GM21526 (cell line): ENCODE data around the gene FAM72A.
"Not testable (repeated sequence)": the region's sequence is repeated elsewhere in the genome, so short reads cannot be mapped to it uniquely, and the experiment has no call there.

Source experiments
- ATAC-seq: cut with Tn5 transposase; IDR thresholded peaks from one replicate; pipeline ENCODE4 v1.9.1; 2021; ENCODE audit warnings: moderate library complexity; ENCODE audit not compliant: unreplicated experiment, low FRiP score

Gene FAM72A

DNA sequence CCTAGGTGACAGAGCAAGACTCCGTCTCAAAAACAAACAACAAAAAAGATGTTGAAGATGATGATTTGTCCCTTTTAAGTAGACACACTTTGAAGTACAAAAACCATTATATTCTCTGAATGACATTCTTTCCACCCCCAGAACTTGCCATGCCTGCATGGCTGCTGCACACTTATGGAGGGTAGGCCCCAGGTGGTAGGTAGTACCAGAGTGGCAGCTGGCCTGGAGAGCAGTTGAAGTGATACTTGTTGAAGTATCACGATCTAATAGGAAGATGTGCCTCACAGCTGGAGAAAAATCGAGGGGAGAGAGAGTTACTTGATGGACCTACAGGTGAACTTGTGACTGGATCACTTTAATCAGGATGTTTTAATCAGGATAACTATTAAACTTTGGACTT is 15.6 kb upstream of the FAM72A start:
- ATAC-seq, result not testable (repeated sequence)

DNA sequence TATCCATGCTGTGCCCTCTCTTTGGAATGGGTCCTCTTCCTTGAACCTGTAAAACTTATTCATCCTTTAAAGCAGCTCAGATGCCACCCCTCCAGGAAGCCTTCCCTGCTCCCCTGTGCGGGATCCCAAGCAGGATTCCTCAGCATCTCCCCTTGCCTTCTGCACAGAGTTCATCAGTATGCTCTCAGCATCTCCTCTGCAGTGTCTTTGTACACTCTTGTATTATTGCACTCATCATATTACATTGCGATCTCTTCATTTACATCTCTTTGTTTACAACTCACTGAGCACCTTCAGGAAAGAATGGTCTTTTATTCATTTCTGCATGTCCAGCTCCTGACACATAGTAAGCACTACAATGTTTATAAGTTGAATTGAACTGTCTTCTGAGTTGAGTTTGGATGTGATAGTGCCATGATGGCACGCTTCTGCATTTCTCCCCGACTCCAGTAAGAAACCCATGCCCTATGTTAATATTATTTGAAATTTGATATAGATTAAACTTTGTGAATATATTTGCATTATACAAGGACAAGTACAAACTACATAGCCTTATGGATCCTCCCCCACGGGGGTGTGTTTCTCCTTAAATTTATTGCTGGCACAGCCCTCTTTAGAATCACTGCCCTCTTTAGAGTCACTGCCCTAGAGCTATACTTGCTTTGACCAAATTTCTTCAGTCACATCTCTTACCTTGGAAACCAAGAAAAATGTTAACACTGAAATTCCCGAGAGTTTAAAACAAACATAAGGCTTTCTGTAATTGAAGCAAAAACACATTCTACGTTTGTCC is 13.2 kb upstream of the FAM72A start:
- ATAC-seq, result not testable (repeated sequence)

- not testable (repeated sequence) for ATAC-seq
Measured at GRCh38 chr1:206210802-206211201, 8.2 kb upstream of the FAM72A start.

DNA sequence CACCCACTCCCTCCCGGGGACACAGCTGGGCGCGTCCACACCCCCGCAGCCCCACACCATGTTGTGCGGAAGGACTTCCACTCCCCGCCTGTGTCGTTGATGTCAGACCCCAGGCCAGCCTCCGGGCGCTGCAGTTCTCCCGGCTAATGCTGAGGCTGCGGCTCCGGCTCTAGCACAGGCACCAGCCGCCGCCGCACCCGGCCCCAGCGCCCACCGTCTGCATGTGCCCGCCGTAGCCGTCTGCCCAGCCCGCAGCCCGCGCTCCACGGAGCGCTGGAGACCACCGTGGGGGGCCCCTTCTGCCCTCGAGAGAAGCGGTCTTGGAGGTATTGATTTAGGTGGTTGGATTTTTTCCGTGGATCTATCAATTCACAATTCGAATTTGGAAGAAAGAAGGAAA is 2.9 kb upstream of the FAM72A start:
- not testable (repeated sequence) for ATAC-seq

DNA sequence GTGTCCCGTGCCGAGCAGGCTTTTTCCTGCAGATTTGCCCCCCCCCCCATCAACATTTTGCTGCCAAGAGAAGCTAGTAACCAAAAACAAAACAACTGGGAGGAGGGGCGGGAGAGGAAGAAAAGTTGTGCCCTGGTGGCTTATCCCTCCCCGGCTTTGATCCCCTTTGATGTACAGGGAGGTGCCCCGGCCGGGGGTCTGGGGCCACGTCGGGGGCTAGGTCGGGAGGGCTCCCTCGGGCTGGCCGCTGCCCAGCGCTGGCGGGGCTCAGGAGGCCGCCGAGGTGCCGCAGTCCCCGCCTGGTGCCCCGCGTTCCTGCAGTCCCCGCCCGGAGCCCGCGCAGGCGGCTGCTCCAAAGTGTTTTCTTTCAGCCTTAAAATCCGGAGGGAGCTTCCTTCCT is 2.2 kb upstream of the FAM72A start:
- not testable (repeated sequence) for ATAC-seq

DNA sequence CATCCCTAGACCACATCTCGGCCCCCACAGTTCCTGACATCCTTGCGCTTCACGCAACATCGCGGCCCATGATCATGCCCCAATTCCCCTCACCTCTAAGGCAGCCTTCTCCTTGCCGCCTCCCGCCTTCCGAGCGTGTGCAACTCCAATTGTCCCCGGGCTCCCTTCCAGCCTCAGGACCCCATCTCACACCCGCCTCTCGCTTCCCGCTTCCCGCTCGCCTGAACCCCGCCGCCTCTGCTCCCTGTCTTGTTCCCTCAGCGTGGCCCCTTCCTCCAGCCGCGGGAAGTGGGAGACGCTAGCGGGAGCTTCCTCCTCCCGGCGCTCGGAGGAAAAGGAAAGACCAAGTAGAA is 1.5 kb upstream of the FAM72A start:
- not testable (repeated sequence) for ATAC-seq

GRCh38 chr1:206203364-206204158 is 922 bp upstream of the FAM72A start, which contains the start of gene SRGAP2:
Gene SRGAP2, plus strand, starts transcription at chr1:206203541. Its CDS starts 2,430 bp downstream, at chr1:206205971.
- peak; percentile 14 for ATAC-seq

DNA sequence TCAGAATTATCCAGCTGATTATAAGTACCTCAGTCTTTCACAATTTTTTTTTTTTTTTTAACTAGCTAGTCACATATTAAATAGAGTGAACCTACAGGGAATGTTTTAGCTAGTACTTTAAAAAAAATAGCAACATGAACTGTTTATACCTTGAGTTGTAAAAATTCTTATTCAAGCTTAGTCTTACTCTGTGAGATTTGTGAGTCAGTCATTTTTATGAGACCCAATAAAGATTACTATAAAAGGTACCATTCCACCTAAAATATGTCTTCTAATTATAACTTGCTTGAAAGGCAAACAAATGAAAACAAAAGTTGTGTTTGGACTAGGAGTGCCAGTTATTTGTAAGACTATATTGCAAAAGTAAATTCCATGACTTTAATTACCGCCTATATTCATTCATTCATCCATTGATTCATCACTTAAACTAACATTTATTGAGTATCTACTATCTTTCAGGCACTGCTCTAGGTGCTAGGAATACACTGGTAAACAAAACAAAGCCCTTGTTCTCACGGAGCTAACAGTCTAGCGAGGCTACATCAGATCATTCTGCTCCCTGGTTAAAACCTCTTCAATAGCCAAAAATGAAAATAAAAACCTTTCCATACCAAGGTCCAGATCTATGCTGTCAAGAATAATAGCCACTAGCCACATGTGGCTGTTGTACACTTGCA is 5.8 kb downstream of the FAM72A start:
- ATAC-seq, result not testable (repeated sequence)

- not testable (repeated sequence) for ATAC-seq
Measured at GRCh38 chr1:206195182-206195581, 7.5 kb downstream of the FAM72A start.

GRCh38 chr1:206186826-206187225 is 15.8 kb downstream of the FAM72A start:
- ATAC-seq, result not testable (repeated sequence)

DNA sequence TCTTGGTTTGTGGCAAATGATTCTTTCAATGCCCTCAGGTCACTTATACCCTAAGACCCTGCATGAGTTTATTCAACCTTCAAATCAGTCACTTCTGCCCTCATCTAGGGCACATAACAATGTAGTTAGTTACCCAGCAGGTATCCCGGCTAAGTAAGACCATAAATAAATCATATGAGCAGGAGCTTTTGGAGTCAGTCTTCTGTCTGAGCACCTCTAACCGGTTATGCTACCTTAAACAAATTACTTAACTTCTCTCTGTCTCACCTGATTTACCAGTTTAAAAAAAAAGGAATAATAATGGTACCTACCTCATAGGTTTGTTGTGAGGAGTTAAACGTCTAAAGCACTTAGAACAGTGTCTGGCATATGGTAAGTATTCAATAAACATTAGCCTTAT is 16.9 kb downstream of the FAM72A start:
- ATAC-seq, result not testable (repeated sequence)

DNA sequence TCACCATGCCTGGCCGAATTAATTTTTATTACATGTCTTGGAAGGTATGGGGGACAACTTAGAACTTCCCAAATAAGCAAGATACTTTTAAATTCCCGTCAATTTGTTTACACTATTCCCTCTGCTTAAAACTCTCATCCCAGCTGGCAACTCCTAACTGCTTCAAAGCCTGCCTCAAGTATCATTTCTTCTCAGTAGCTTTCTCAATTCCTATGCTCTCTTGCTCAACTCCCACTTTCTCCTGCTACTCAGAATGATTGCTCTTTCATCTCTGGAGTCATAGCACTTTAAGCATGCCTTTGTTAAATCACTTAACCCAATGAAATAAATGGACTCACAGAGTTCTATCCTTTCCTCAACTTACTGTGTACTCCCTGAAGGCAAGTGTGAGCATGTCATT is 18.9 kb downstream of the FAM72A start:
- ATAC-seq, result not testable (repeated sequence)

GRCh38 chr1:206182368-206183317 is 20.0 kb downstream of the FAM72A start:
- ATAC-seq, result not testable (repeated sequence)

GRCh38 chr1:206179666-206180065 is 23.0 kb downstream of the FAM72A start:
- not testable (repeated sequence) for ATAC-seq

DNA sequence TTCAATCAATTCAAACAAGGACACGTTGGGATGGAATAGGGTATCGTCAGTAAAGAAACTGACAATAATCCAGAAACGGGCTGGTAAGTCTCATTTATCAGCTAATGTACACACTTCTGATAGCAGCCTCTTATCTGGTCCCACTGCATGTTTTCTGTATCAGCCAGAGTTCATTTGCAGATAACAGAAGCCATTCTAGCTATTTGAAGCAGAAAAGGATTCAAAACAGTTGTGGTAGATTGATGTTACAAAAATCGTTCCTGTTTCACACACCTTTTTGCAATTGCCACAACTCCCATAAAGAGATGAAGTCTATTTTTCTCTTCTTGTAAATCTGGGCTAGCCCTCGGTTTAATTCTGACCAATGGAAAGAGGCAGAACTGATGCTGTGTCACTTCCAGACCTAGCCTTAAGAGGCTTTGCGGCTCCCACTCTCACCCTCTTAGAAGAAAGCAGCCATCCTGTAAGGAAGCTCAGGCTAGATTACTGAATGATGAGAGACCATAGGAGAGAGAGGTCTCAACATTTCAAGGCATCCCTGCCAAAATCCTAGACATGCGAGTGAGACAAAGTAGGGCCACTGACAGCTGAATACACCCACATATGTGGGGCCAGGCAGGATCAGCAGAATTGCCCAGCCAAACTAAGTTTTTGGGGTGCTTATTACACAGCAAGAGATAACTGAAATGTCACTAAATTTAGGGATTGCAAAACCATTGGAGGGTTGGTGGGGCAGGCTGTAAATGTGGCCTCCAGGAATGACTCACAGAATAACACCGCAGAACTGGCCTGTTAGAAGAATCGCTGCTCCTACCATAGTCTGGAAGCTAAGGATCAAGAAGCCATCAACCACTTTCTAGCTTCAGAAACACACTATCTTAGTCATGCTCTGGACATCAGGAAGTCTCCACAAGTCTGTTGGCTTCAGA is 24.3 kb downstream of the FAM72A start:
- ATAC-seq, result not testable (repeated sequence)

DNA sequence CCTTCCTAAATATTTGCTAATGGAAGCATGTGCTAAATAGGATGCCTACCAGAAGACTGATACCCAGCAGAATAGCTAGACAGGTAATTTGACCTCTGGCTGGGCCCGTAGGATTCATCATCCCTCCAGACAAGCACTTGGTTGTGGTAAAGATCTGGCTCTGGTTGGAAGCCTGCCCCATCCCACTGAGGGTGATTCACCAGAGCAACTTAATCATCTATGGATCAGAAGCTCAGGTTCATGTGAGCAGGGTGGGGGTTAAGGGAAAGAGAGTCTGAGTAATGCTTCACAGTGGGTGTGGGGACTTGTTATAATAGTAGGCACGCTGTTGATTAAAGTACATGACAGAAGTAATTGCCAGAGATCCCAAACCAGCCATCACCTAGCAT is 26.5 kb downstream of the FAM72A start:
- not testable (repeated sequence) for ATAC-seq

- ATAC-seq, result not testable (repeated sequence)
Measured at GRCh38 chr1:206175459-206176113, 27.1 kb downstream of the FAM72A start.

GRCh38 chr1:206174182-206174868 is 28.3 kb downstream of the FAM72A start:
- not testable (repeated sequence) for ATAC-seq
